Adrenal gland (tissue), 5 donors: ENCODE results near the gene CCDC57.
"Not testable (repeated sequence)": the region's sequence is repeated elsewhere in the genome, so short reads cannot be mapped to it uniquely, and the experiment has no call there.

ENCODE experiments used
- CTCF ChIP-seq, 6 experiments: fragments of 450-650 bp in 4 of 6; fragments of 200-600 bp in 2 of 6; sonication (generic) in 1 of 6; IDR thresholded peaks; 1 replicate in 5 of 6; 2 replicates in 1 of 6; pipeline versions ENCODE4 v1.5.1 to v1.8.0; 2016 to 2021; ENCODE audit warnings: antibody characterized with exemption in 6 of 6, mild to moderate bottlenecking in 2 of 6, moderate library complexity in 1 of 6
- POLR2A ChIP-seq, 2 donors: fragments of 450-650 bp; IDR thresholded peaks; one replicate each; pipeline ENCODE4 v1.6.1; 2017; ENCODE audit warnings: antibody characterized with exemption in 2 of 2, mild to moderate bottlenecking in 2 of 2, moderate library complexity in 1 of 2
- donor health status: DM: no; HTN: no; CAD: no.

- not testable (repeated sequence) for TF ChIP-seq CTCF, POLR2A (IDR thresholded peaks at IDR 0.05)
Measured at GRCh38 chr17:82259972-82260961, 47.6 kb upstream of the CCDC57 start.
